Measurements from ENCODE around the gene SLC9A7.

Gene SLC9A7

DNA sequence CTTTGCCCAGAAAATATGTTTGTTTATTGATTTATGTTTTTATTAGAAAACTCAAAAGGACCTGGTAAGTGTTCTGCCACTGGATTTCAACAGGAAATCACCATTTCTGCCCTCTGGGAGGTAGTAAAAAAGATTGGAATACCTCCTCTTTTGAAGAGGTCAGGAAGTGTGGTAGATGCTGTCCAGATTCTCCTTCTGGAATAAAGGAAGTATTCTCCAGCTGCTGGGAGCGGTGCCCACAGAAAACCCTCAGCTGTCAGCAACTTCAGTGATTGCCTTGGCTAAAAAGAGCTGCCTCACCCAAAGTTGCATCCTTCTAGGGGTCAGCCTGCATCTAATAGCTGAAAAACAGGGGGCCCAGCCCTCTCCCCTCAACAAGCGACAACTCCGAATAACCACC lies 199.9 kb downstream of the SLC9A7 start:
- H3K27ac ChIP-seq, result no peak overlapping the region
- TF ChIP-seq CTCF (conservative IDR thresholded peaks at IDR 0.05), result no peak

GRCh38 chrX:46554942-46555341 lies 204.0 kb downstream of the SLC9A7 start:
- no peak overlapping the region for H3K27ac ChIP-seq
- peak; percentile 37; the same call in 1 of the 2 replicates for TF ChIP-seq CTCF (conservative IDR thresholded peaks at IDR 0.05)

DNA sequence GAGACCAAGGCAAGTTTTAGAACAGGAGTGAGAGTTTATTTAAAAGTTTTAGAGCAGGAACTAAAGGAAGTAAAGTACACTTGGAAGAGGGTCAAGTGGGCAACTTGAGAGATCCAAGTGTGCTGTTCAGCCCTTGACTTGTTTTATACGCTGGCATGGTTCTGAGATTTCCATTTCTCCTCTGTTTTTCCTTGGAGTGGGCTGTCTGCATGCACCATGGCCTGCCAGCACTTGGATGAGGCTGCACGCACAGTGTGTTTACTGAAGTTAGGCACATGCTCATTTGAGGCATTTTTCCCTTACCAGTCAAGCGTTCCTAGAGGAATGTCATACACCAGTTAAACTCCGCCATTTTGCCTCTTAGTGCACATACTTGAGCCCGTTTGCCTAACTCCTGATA lies 205.0 kb downstream of the SLC9A7 start:
- H3K27ac ChIP-seq, result no peak overlapping the region
- no peak for TF ChIP-seq CTCF (conservative IDR thresholded peaks at IDR 0.05)

- H3K27ac ChIP-seq, result no peak overlapping the region
- TF ChIP-seq CTCF (conservative IDR thresholded peaks at IDR 0.05), result no peak
These were observed 207.3 kb downstream of the SLC9A7 start for GRCh38 chrX:46551494-46552128.

DNA sequence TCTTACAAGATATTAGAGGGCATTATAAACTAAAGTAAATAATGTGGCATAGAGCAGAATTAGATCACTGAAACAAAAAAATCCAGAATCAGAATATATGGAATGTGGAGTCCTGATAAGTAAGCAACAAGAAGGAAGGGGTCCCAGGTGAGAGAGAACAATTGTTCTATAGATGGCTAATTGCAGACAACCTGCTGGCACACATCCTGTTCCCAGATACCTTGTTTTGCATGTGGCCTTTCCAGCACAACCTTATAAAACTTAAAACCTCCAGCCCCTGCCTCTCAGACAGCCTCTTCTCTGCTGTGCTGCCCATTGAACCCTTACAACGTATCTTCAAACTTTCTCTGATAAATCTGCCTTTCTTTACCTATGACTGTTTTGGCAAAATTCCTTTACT lies 209.0 kb downstream of the SLC9A7 start:
- H3K27ac ChIP-seq, result no peak overlapping the region
- no peak for TF ChIP-seq CTCF (conservative IDR thresholded peaks at IDR 0.05)

Data from VCaP (cell line).